Muscle layer of colon (tissue), 2 donors: Measurements from ENCODE around the gene MAPK8.
"Not testable (repeated sequence)": the region's sequence is repeated elsewhere in the genome, so short reads cannot be mapped to it uniquely, and the experiment has no call there.

Source experiments
- H3K27ac ChIP-seq: one replicate; pipeline ENCODE4 v1.7.0; 2013; ENCODE audit warnings: low read depth, mild to moderate bottlenecking, low read length, moderate library complexity
- H3K27me3 ChIP-seq, 2 donors: one replicate each; pipeline ENCODE4 v1.7.0; 2013; ENCODE audit warnings: low read length in 2 of 2, mild to moderate bottlenecking in 2 of 2; ENCODE audit not compliant: insufficient read depth in 2 of 2, control insufficient read depth in 1 of 2
- H3K36me3 ChIP-seq: one replicate; pipeline ENCODE4 v1.7.0; 2013; ENCODE audit warnings: mild to moderate bottlenecking, low read length; ENCODE audit not compliant: insufficient read depth
- H3K4me1 ChIP-seq: one replicate; pipeline ENCODE4 v1.7.0; 2013; ENCODE audit warnings: mild to moderate bottlenecking, low read length; ENCODE audit not compliant: insufficient read depth
- H3K4me3 ChIP-seq, 2 donors: one replicate each; pipeline ENCODE4 v1.7.0; 2013; ENCODE audit warnings: low read length in 2 of 2, low read depth in 1 of 2, mild to moderate bottlenecking in 1 of 2, moderate library complexity in 1 of 2
- H3K9ac ChIP-seq: one replicate; pipeline ENCODE4 v1.7.0; 2013; ENCODE audit warnings: low read length
- H3K9me3 ChIP-seq: one replicate; pipeline ENCODE4 v1.7.0; 2013; ENCODE audit warnings: mild to moderate bottlenecking, low read length
- donor health status: abdominal sarcoma.
- donor health status: Adenocarcinoma of cecum.

MAPK8 gene

GRCh38 chr10:48306265-48306869, at the start of gene MAPK8:
MAPK8 (plus strand) TSS chr10:48306677; CDS start chr10:48401661, 94,984 bp downstream.
- Histone ChIP-seq H3K9ac (peak within 1 kb of the TSS; percentile 78), H3K27ac (peak within 1 kb of the TSS; percentile 76), H3K4me3 (peak within 1 kb of the TSS; percentile 75 to 87), H3K9me3 (no peaks in the 10 kb centered on the region), H3K4me1 (peaks cover 28% of the 10 kb centered on the region), H3K27me3 (no peaks in the 10 kb centered on the region), H3K36me3 (no peaks in the 10 kb centered on the region)

- H3K9ac ChIP-seq: no peak overlapping the region
- H3K4me3 ChIP-seq: no peak overlapping the region
- H3K36me3 ChIP-seq: no peaks in the 10 kb centered on the region
- no peaks in the 10 kb centered on the region for H3K9me3 ChIP-seq
- no peak overlapping the region for H3K27ac ChIP-seq
- no peaks in the 10 kb centered on the region for H3K4me1 ChIP-seq
- no peaks in the 10 kb centered on the region for H3K27me3 ChIP-seq
These were observed 49.0 kb upstream of the MAPK8 start for GRCh38 chr10:48257407-48257961.

GRCh38 chr10:48258105-48258504, 48.4 kb upstream of the MAPK8 start:
- Histone ChIP-seq H3K36me3 (no peaks in the 10 kb centered on the region), H3K27me3 (no peaks in the 10 kb centered on the region), H3K9me3 (no peaks in the 10 kb centered on the region), H3K4me3 (no peak overlapping the region), H3K9ac (no peak overlapping the region), H3K27ac (no peak overlapping the region), H3K4me1 (no peaks in the 10 kb centered on the region)

GRCh38 chr10:48266528-48266927, 39.9 kb upstream of the MAPK8 start:
- H3K4me3 ChIP-seq: no peak overlapping the region
- no peak overlapping the region for H3K9ac ChIP-seq
- H3K36me3 ChIP-seq: no peaks in the 10 kb centered on the region
- no peaks in the 10 kb centered on the region for H3K9me3 ChIP-seq
- H3K4me1 ChIP-seq: no peaks in the 10 kb centered on the region
- H3K27ac ChIP-seq: no peak overlapping the region
- no peaks in the 10 kb centered on the region for H3K27me3 ChIP-seq

GRCh38 chr10:48271047-48271730, 35.3 kb upstream of the MAPK8 start:
- Histone ChIP-seq H3K4me3 (no peak overlapping the region), H3K27me3 (no peaks in the 10 kb centered on the region), H3K9ac (no peak overlapping the region), H3K36me3 (no peaks in the 10 kb centered on the region), H3K27ac (no peak overlapping the region), H3K4me1 (no peaks in the 10 kb centered on the region), H3K9me3 (no peaks in the 10 kb centered on the region)

- H3K4me1 ChIP-seq: no peaks in the 10 kb centered on the region
- no peak overlapping the region for H3K27ac ChIP-seq
- no peaks in the 10 kb centered on the region for H3K9me3 ChIP-seq
- H3K9ac ChIP-seq: no peak overlapping the region
- H3K36me3 ChIP-seq: no peaks in the 10 kb centered on the region
- no peaks in the 10 kb centered on the region for H3K27me3 ChIP-seq
- no peak overlapping the region for H3K4me3 ChIP-seq
These were observed 33.8 kb upstream of the MAPK8 start for GRCh38 chr10:48272682-48273081.

GRCh38 chr10:48273741-48274140, 32.7 kb upstream of the MAPK8 start:
- Histone ChIP-seq H3K4me3 (no peak overlapping the region), H3K27me3 (no peaks in the 10 kb centered on the region), H3K4me1 (no peaks in the 10 kb centered on the region), H3K36me3 (no peaks in the 10 kb centered on the region), H3K9ac (no peak overlapping the region), H3K27ac (no peak overlapping the region), H3K9me3 (no peaks in the 10 kb centered on the region)

GRCh38 chr10:48274636-48275035, 31.8 kb upstream of the MAPK8 start, which contains the start of gene FRMPD2:
FRMPD2 (minus strand) TSS chr10:48274696; CDS start chr10:48274567, 129 bp downstream.
- Histone ChIP-seq H3K36me3 (no peaks in the 10 kb centered on the region), H3K4me1 (no peaks in the 10 kb centered on the region), H3K4me3 (no peak within 1 kb of the TSS), H3K27me3 (no peaks in the 10 kb centered on the region), H3K9me3 (no peaks in the 10 kb centered on the region), H3K9ac (no peak within 1 kb of the TSS), H3K27ac (no peak within 1 kb of the TSS)

- no peaks in the 10 kb centered on the region for H3K27me3 ChIP-seq
- no peaks in the 10 kb centered on the region for H3K36me3 ChIP-seq
- H3K4me1 ChIP-seq: no peaks in the 10 kb centered on the region
- no peak overlapping the region for H3K27ac ChIP-seq
- H3K4me3 ChIP-seq: no peak overlapping the region
- no peaks in the 10 kb centered on the region for H3K9me3 ChIP-seq
- no peak overlapping the region for H3K9ac ChIP-seq
These were observed 29.4 kb upstream of the MAPK8 start for GRCh38 chr10:48277093-48277492.

- H3K4me3 ChIP-seq: no peak overlapping the region
- no peaks in the 10 kb centered on the region for H3K36me3 ChIP-seq
- H3K9me3 ChIP-seq: peaks cover 5% of the 10 kb centered on the region
- H3K27me3 ChIP-seq: no peaks in the 10 kb centered on the region
- H3K27ac ChIP-seq: no peak overlapping the region
- H3K9ac ChIP-seq: no peak overlapping the region
- H3K4me1 ChIP-seq: no peaks in the 10 kb centered on the region
These were observed 27.3 kb upstream of the MAPK8 start for GRCh38 chr10:48279081-48279751.

- not testable (repeated sequence) for H3K9ac ChIP-seq, H3K27me3 ChIP-seq, H3K4me1 ChIP-seq, H3K36me3 ChIP-seq, H3K27ac ChIP-seq, H3K4me3 ChIP-seq, H3K9me3 ChIP-seq
These were observed 24.8 kb upstream of the MAPK8 start for GRCh38 chr10:48281697-48282096.
